ENCODE results near the gene STIM2. TPM values are rescaled to one million over a fixed set of nuclear protein-coding genes. Genes with fewer than 3 reads are reported as not detected.

STIM2 gene
- total RNA-seq, 2 experiments from 2014 or later = 70.2 to 75.2 TPM

- H3K9me3 Mint-ChIP-seq = peaks cover 2% of the 10 kb centered on the region
- no peak overlapping the region for H3K27ac Mint-ChIP-seq
- no peaks in the 10 kb centered on the region for H3K27me3 Mint-ChIP-seq
- DNase-seq (no peak), ATAC-seq (ENCODE audit: low read depth) (no peak)
- peaks cover 32% of the 10 kb centered on the region for H3K36me3 Mint-ChIP-seq
- H3K4me3 Mint-ChIP-seq = peak overlapping the region; percentile 0
- POLR2A ChIA-PET = interaction anchor here (0.8 to 1.9 kb wide), 3 partner anchors 16 to 43 kb away, joined by 3 to 8 read pairs (median 3); partner anchors contain the start of gene STIM2
- H3K4me1 Mint-ChIP-seq = peaks cover 54% of the 10 kb centered on the region
These were observed 40.1 kb downstream of the STIM2 start for GRCh38 chr4:26900765-26901164.

DNA sequence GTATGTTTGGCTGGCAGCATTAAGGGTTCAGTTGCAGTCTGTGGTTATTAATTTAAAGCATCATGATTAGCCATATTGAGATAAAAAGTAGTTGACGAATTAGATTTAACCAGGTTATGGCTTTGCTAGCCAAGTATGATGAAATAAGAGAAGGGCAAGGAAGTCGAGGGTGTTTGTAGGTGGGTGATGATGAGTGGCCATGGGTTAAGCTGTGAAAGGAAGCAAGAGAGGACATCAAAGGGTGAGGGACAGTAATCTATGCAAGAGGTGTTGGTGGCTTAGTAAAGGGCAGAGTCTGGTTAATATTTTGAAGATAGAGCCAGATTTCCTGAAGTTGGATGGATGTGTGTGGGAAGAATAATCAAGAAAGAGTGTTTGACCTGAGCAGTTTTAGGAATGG lies 44.5 kb downstream of the STIM2 start:
- Mint-ChIP-seq H3K36me3 (peaks cover 23% of the 10 kb centered on the region), H3K27me3 (no peaks in the 10 kb centered on the region), H3K4me1 (peaks cover 54% of the 10 kb centered on the region), H3K9me3 (peaks cover 2% of the 10 kb centered on the region), H3K27ac (peak overlapping the region; percentile 15), H3K4me3 (peak overlapping the region; percentile 5)
- DNase-seq (no peak), ATAC-seq (ENCODE audit: low read depth) (peak; percentile 60)
- POLR2A ChIA-PET = no interaction called here

GRCh38 chr4:26907731-26908599 lies 47.3 kb downstream of the STIM2 start:
- Mint-ChIP-seq H3K36me3 (peaks cover 13% of the 10 kb centered on the region), H3K27me3 (no peaks in the 10 kb centered on the region), H3K9me3 (no peaks in the 10 kb centered on the region), H3K4me1 (peaks cover 49% of the 10 kb centered on the region), H3K4me3 (peak overlapping the region; percentile 29), H3K27ac (peak overlapping the region; percentile 17)
- POLR2A ChIA-PET = interaction anchor here (1.0 kb wide), 1 partner anchor 16 kb away, joined by 4 read pairs; no protein-coding TSS in a partner anchor
- no peak for DNase-seq
- no peak for ATAC-seq (ENCODE audit: low read depth)

DNA sequence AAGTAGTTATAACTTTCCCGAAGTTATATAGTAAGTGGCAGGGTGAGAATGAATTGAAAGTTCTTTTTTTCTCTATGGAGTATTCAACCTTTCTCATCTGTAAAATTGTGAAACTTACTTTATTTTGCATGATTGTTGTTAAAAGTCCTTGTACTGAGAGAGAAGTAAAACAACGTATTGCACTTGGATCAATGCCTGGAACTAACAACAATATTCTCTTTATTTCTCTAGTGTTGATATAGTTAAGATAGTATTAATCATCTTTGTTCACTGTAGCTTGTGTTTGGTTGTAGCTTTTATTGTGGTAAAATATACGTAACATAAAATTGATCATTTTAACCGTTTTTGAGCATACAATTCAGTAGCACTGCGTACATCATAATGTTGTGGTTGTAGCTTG lies 48.7 kb downstream of the STIM2 start:
- POLR2A ChIA-PET = interaction anchor here (0.7 kb wide), 1 partner anchor 49 kb away, joined by 3 read pairs; the partner anchor contains the start of gene STIM2
- DNase-seq (no peak), ATAC-seq (ENCODE audit: low read depth) (no peak)
- Mint-ChIP-seq H3K9me3 (no peaks in the 10 kb centered on the region), H3K4me3 (no peak overlapping the region), H3K36me3 (peaks cover 12% of the 10 kb centered on the region), H3K27me3 (no peaks in the 10 kb centered on the region), H3K27ac (no peak overlapping the region), H3K4me1 (peaks cover 47% of the 10 kb centered on the region)

- ATAC-seq (ENCODE audit: low read depth) (no peak), DNase-seq (no peak)
- Mint-ChIP-seq H3K27ac (no peak overlapping the region), H3K36me3 (peaks cover 7% of the 10 kb centered on the region), H3K9me3 (no peaks in the 10 kb centered on the region), H3K4me1 (peaks cover 42% of the 10 kb centered on the region), H3K4me3 (no peak overlapping the region), H3K27me3 (no peaks in the 10 kb centered on the region)
- POLR2A ChIA-PET = no interaction called here
These were observed 50.6 kb downstream of the STIM2 start for GRCh38 chr4:26911254-26911653.

DNA sequence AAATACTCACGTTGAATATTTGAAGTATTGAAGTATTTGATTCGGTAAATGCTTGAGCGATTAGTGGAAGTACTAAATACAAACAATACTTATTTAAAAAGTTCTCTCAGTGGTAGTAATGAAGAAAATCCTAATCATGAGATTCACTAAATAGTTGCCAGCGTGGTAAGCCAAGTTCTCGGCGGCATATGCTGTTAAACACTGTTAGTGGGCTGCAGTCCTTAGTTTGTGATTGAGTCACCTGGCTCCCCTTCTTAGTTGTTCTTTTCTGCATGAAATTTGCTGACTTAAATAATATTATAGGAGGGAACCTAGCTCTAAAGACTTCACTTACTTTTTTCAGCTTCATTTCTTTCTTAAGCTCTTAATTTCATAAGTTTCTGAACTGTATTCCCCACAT lies 51.4 kb downstream of the STIM2 start:
- Mint-ChIP-seq H3K27ac (no peak overlapping the region), H3K9me3 (no peaks in the 10 kb centered on the region), H3K4me3 (no peak overlapping the region), H3K27me3 (no peaks in the 10 kb centered on the region), H3K36me3 (peaks cover 7% of the 10 kb centered on the region), H3K4me1 (peaks cover 40% of the 10 kb centered on the region)
- POLR2A ChIA-PET = interaction anchor here (0.9 kb wide), 1 partner anchor 50 kb away, joined by 3 read pairs; no protein-coding TSS in a partner anchor
- DNase-seq (no peak), ATAC-seq (ENCODE audit: low read depth) (no peak)

- POLR2A ChIA-PET = interaction anchor here (0.9 kb wide), 1 partner anchor 51 kb away, joined by 3 read pairs; no protein-coding TSS in a partner anchor
- H3K4me1 Mint-ChIP-seq = peaks cover 40% of the 10 kb centered on the region
- peaks cover 8% of the 10 kb centered on the region for H3K36me3 Mint-ChIP-seq
- H3K4me3 Mint-ChIP-seq = no peak overlapping the region
- ATAC-seq (ENCODE audit: low read depth) (peak; percentile 33), DNase-seq (no peak)
- H3K27ac Mint-ChIP-seq = no peak overlapping the region
- H3K27me3 Mint-ChIP-seq = no peaks in the 10 kb centered on the region
- H3K9me3 Mint-ChIP-seq = no peaks in the 10 kb centered on the region
These were observed 52.2 kb downstream of the STIM2 start for GRCh38 chr4:26912810-26913209.

DNA sequence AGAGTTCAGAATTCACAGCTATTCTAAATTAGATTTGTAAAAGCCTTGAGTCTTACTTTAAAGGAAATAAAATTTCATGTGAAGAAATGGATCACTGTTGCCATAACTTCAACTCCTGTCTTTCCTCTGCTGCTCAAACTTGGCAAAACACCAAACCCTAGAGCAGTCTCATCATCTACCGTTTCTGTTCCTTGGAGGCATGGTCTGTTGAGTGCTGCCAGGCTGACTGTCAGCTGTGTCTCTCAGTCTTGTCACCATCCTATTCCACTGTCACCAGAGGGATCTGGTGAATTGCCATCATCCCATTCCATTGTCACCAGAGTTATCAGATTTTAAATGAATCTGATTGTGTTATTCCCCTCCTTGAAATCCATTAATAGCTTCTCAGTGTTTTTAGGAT lies 55.6 kb downstream of the STIM2 start:
- H3K27me3 Mint-ChIP-seq = no peaks in the 10 kb centered on the region
- POLR2A ChIA-PET = no interaction called here
- H3K36me3 Mint-ChIP-seq = peaks cover 26% of the 10 kb centered on the region
- no peak overlapping the region for H3K4me3 Mint-ChIP-seq
- peaks cover 38% of the 10 kb centered on the region for H3K4me1 Mint-ChIP-seq
- no peak for DNase-seq
- H3K27ac Mint-ChIP-seq = no peak overlapping the region
- peaks cover 1% of the 10 kb centered on the region for H3K9me3 Mint-ChIP-seq
- ATAC-seq (ENCODE audit: low read depth) = no peak

GRCh38 chr4:26930964-26931363 lies 70.3 kb downstream of the STIM2 start:
- ATAC-seq (ENCODE audit: low read depth) = no peak
- H3K36me3 Mint-ChIP-seq = peaks cover 23% of the 10 kb centered on the region
- no peak overlapping the region for H3K27ac Mint-ChIP-seq
- H3K9me3 Mint-ChIP-seq = no peaks in the 10 kb centered on the region
- no peak for DNase-seq
- no peaks in the 10 kb centered on the region for H3K27me3 Mint-ChIP-seq
- POLR2A ChIA-PET = no interaction called here
- no peak overlapping the region for H3K4me3 Mint-ChIP-seq
- H3K4me1 Mint-ChIP-seq = peaks cover 13% of the 10 kb centered on the region

GRCh38 chr4:26931451-26931850 lies 70.8 kb downstream of the STIM2 start:
- H3K4me1 Mint-ChIP-seq = peaks cover 18% of the 10 kb centered on the region
- no peaks in the 10 kb centered on the region for H3K9me3 Mint-ChIP-seq
- DNase-seq (no peak), ATAC-seq (ENCODE audit: low read depth) (no peak)
- H3K4me3 Mint-ChIP-seq = no peak overlapping the region
- H3K36me3 Mint-ChIP-seq = peaks cover 23% of the 10 kb centered on the region
- no peaks in the 10 kb centered on the region for H3K27me3 Mint-ChIP-seq
- POLR2A ChIA-PET = no interaction called here
- H3K27ac Mint-ChIP-seq = no peak overlapping the region

DNA sequence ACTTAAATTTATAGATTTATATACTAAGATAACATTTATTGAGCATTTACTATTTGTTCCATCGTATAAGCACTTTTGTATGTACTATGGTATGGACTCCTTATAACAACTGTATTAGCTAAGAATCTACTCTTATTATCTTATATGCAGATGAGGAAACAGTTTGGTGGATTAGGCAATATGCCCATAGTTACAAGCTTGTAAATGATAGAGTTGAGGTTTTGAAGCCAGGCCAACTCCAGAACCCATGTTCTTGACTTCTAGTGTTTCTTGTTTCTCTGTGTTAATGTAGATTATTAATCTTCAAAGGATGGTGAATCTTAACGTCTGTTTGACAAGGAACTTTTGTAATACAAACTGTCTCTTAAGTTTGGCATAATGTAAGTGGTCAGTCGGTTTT lies 71.3 kb downstream of the STIM2 start:
- Mint-ChIP-seq H3K27me3 (no peaks in the 10 kb centered on the region), H3K4me1 (peaks cover 20% of the 10 kb centered on the region), H3K36me3 (peaks cover 23% of the 10 kb centered on the region), H3K4me3 (no peak overlapping the region), H3K27ac (no peak overlapping the region), H3K9me3 (no peaks in the 10 kb centered on the region)
- POLR2A ChIA-PET = no interaction called here
- ATAC-seq (ENCODE audit: low read depth) = no peak
- DNase-seq = no peak

- no peaks in the 10 kb centered on the region for H3K27me3 Mint-ChIP-seq
- no peaks in the 10 kb centered on the region for H3K9me3 Mint-ChIP-seq
- POLR2A ChIA-PET = interaction anchor here (0.6 to 1.4 kb wide), 2 partner anchors 74 to 75 kb away, joined by 3 read pairs; partner anchors contain the start of gene STIM2
- no peak overlapping the region for H3K27ac Mint-ChIP-seq
- peaks cover 22% of the 10 kb centered on the region for H3K4me1 Mint-ChIP-seq
- H3K4me3 Mint-ChIP-seq = no peak overlapping the region
- no peak for DNase-seq
- H3K36me3 Mint-ChIP-seq = peaks cover 23% of the 10 kb centered on the region
- no peak for ATAC-seq (ENCODE audit: low read depth)
These were observed 74.8 kb downstream of the STIM2 start for GRCh38 chr4:26935397-26935796.

- Mint-ChIP-seq H3K27ac (peak overlapping the region; percentile 4), H3K9me3 (no peaks in the 10 kb centered on the region), H3K4me3 (no peak overlapping the region), H3K27me3 (no peaks in the 10 kb centered on the region), H3K4me1 (peaks cover 22% of the 10 kb centered on the region), H3K36me3 (peaks cover 23% of the 10 kb centered on the region)
- ATAC-seq (ENCODE audit: low read depth) (no peak), DNase-seq (no peak)
- POLR2A ChIA-PET = interaction anchor here (1.0 kb wide), 1 partner anchor 49 kb away, joined by 5 read pairs; no protein-coding TSS in a partner anchor
These were observed 75.8 kb downstream of the STIM2 start for GRCh38 chr4:26936284-26937065.

Data from activated naive CD8-positive, alpha-beta T cell treated with anti-CD3 and anti-CD28 coated beads, Interleukin-2, amount 10 ng/mL, durations not matched to agents 7 days and 5 days (primary cell).